Activated CD4-positive, CD25-positive, alpha-beta regulatory T cell treated with anti-CD3 and anti-CD28 coated beads, Interleukin-2, amount 50 U/mL, for 24 hours (primary cell): ENCODE measurements around the gene ZNF239.
"Not testable (repeated sequence)": the region's sequence is repeated elsewhere in the genome, so short reads cannot be mapped to it uniquely, and the experiment has no call there.

Source experiments
- ATAC-seq, 2 donors: fragments of 150-1000 bp; cut with Tn5 transposase; one replicate each; pipeline ENCODE4 v1.10.0; 2021; ENCODE audit warnings: mild to moderate bottlenecking in 1 of 2, moderate library complexity in 1 of 2

ZNF239 gene

GRCh38 chr10:43574001-43574892 is at the start of gene ZNF239:
ZNF239 (minus strand) TSS chr10:43574616; CDS start chr10:43558079, 16,537 bp downstream.
- peak; percentile 94 to 97 for ATAC-seq

GRCh38 chr10:43623351-43623750 is 48.9 kb upstream of the ZNF239 start:
- ATAC-seq, result peak; percentile 64 to 76

- no peak for ATAC-seq
Measured at GRCh38 chr10:43622038-43622437, 47.6 kb upstream of the ZNF239 start.

- no peak for ATAC-seq
Measured at GRCh38 chr10:43619368-43619767, 45.0 kb upstream of the ZNF239 start.

GRCh38 chr10:43616697-43617370 is 42.4 kb upstream of the ZNF239 start:
- ATAC-seq, result no peak

GRCh38 chr10:43610636-43611035 is 36.2 kb upstream of the ZNF239 start:
- no peak for ATAC-seq

GRCh38 chr10:43607199-43607573 is 32.8 kb upstream of the ZNF239 start:
- no peak for ATAC-seq

- peak; percentile 92 to 93 for ATAC-seq
Measured at GRCh38 chr10:43606323-43607198, 32.1 kb upstream of the ZNF239 start, which contains the start of gene ZNF485. ZNF485 (plus strand) TSS chr10:43606438; CDS start chr10:43607051, 613 bp downstream.

- ATAC-seq, result no peak
Measured at GRCh38 chr10:43605850-43606322, 31.5 kb upstream of the ZNF239 start.

- not testable (repeated sequence) for ATAC-seq
Measured at GRCh38 chr10:43601576-43601975, 27.2 kb upstream of the ZNF239 start.

- ATAC-seq, result no peak
Measured at GRCh38 chr10:43599333-43599732, 24.9 kb upstream of the ZNF239 start.

- no peak for ATAC-seq
Measured at GRCh38 chr10:43598446-43598845, 24.0 kb upstream of the ZNF239 start.

GRCh38 chr10:43596546-43596945 is 22.1 kb upstream of the ZNF239 start:
- ATAC-seq, result no peak

GRCh38 chr10:43595739-43596298 is 21.4 kb upstream of the ZNF239 start:
- ATAC-seq, result peak; percentile 40 to 49

- peak; percentile 86 to 89 for ATAC-seq
Measured at GRCh38 chr10:43594944-43595589, 20.7 kb upstream of the ZNF239 start.

GRCh38 chr10:43591303-43591904 is 17.0 kb upstream of the ZNF239 start:
- no peak for ATAC-seq

- ATAC-seq, result not testable (repeated sequence)
Measured at GRCh38 chr10:43586730-43587115, 12.3 kb upstream of the ZNF239 start.

- ATAC-seq, result no peak
Measured at GRCh38 chr10:43585981-43586729, 11.7 kb upstream of the ZNF239 start.

- ATAC-seq, result no peak
Measured at GRCh38 chr10:43585046-43585445, 10.6 kb upstream of the ZNF239 start.

- no peak for ATAC-seq
Measured at GRCh38 chr10:43584051-43584450, 9.6 kb upstream of the ZNF239 start.

GRCh38 chr10:43576580-43576979 is 2.2 kb upstream of the ZNF239 start:
- ATAC-seq, result peak in 1 of 2 donors; percentile 19
